Measurements from ENCODE around the gene CREB3L2. TPM values are rescaled to one million over a fixed set of nuclear protein-coding genes. Genes with fewer than 3 reads are reported as not detected.

Gene CREB3L2
- total and polyA plus RNA-seq, 4 donors, result 7.4 to 89.1 (median 44.0) TPM

GRCh38 chr7:137836541-137836940, 165.3 kb downstream of the CREB3L2 start:
- 43 to 93% methylated on average over 1 of the region's 1 CpG for WGBS, 2 donors
- Histone ChIP-seq H3K9ac (ENCODE audit: insufficient read depth in 1 of 2, low read length in 2 of 2) (no peak overlapping the region), H3K4me1 (ENCODE audit: control insufficient read depth in 5 of 5, insufficient read depth in 5 of 5, low read length in 5 of 5) (no peaks in the 10 kb centered on the region), H3K9me3 (ENCODE audit: control insufficient read depth in 4 of 4, insufficient read depth in 3 of 4, low read length in 3 of 4) (peaks cover 0 to 10% (median 4%) of the 10 kb centered on the region in 4 donors), H3K4me3 (no peak overlapping the region), H3K27ac (ENCODE audit: low read depth in 1 of 2, low read length in 1 of 2) (no peak overlapping the region), H3K36me3 (ENCODE audit: control insufficient read depth in 4 of 4, insufficient read depth in 4 of 4, low read length in 4 of 4) (no peaks in the 10 kb centered on the region), H3K27me3 (ENCODE audit: control insufficient read depth in 3 of 3, insufficient read depth in 3 of 3, low read length in 2 of 3) (peaks cover 0 to 4% (median 0%) of the 10 kb centered on the region in 3 donors)
- TF ChIP-seq, protein P1, sequence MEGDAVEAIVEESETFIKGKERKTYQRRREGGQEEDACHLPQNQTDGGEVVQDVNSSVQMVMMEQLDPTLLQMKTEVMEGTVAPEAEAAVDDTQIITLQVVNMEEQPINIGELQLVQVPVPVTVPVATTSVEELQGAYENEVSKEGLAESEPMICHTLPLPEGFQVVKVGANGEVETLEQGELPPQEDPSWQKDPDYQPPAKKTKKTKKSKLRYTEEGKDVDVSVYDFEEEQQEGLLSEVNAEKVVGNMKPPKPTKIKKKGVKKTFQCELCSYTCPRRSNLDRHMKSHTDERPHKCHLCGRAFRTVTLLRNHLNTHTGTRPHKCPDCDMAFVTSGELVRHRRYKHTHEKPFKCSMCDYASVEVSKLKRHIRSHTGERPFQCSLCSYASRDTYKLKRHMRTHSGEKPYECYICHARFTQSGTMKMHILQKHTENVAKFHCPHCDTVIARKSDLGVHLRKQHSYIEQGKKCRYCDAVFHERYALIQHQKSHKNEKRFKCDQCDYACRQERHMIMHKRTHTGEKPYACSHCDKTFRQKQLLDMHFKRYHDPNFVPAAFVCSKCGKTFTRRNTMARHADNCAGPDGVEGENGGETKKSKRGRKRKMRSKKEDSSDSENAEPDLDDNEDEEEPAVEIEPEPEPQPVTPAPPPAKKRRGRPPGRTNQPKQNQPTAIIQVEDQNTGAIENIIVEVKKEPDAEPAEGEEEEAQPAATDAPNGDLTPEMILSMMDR (IDR thresholded peaks at IDR 0.05; ENCODE audit: control extremely low read depth, extremely low read depth), result no peak
- ATAC-seq (ENCODE audit: insufficient read depth, low FRiP score) (no peak), DNase-seq (peak in 1 of 3 donors; percentile 56)

DNA sequence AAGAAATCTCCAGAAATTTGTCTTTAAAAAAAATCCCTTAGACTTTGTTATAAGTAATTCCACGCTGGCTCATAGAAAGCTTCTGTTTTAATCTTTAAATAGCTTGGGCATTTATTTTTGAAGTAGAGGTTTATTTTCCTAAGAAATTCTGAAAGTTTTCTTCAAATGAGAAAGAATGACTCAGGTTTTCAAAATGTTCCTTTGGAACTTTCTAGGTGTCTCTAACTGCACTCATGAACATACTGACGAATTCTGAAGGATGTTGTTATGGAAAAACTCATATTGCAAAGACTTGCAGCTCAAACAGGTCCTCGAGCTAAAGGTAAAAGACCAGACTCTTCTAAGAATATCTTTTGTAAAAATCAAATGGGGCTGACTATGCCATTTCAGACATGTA, 165.8 kb downstream of the CREB3L2 start:
- Histone ChIP-seq H3K27ac (ENCODE audit: low read depth in 1 of 2, low read length in 1 of 2) (no peak overlapping the region), H3K9me3 (ENCODE audit: control insufficient read depth in 4 of 4, insufficient read depth in 3 of 4, low read length in 3 of 4) (peaks cover 0 to 10% (median 4%) of the 10 kb centered on the region in 4 donors), H3K9ac (ENCODE audit: insufficient read depth in 1 of 2, low read length in 2 of 2) (no peak overlapping the region), H3K4me1 (ENCODE audit: control insufficient read depth in 5 of 5, insufficient read depth in 5 of 5, low read length in 5 of 5) (no peaks in the 10 kb centered on the region), H3K27me3 (ENCODE audit: control insufficient read depth in 3 of 3, insufficient read depth in 3 of 3, low read length in 2 of 3) (peaks cover 0 to 2% (median 0%) of the 10 kb centered on the region in 3 donors), H3K4me3 (no peak overlapping the region), H3K36me3 (ENCODE audit: control insufficient read depth in 4 of 4, insufficient read depth in 4 of 4, low read length in 4 of 4) (no peaks in the 10 kb centered on the region)
- TF ChIP-seq, protein P1 (IDR thresholded peaks at IDR 0.05; ENCODE audit: control extremely low read depth, extremely low read depth), result no peak
- no peak for DNase-seq
- ATAC-seq (ENCODE audit: insufficient read depth, low FRiP score), result no peak
- whole genome bisulfite sequencing, 2 donors, result 82 to 94% methylated on average over 3 of the region's 3 CpGs

DNA sequence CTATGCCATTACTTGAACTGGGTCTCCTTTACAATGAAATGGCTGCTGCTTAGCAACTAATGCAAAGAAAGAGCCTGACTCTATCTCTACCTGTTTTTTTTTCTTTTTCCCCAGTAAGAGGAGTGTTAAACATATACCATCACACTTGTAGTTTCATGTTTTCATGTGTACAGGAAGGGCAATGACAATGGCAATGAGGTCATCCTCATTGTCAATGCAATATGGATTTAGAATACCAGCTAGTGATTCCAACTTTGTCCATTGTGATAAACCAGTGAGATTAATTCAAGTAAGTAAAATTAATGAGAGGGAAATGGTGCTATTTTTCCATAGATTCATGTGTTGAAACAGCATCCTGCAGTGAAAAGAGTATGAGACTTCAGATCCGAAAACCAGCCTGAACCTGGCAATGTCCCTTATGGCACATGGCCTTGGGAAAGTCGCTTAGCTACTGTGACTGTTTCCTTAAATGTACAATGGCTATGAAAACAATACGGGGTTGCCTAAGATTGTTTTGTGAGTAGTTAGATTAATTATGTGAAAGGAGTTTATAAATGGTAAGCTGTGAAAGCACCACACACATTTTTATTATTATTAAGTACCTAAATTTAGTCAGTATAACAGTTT, 166.3 kb downstream of the CREB3L2 start:
- TF ChIP-seq, protein P1 (IDR thresholded peaks at IDR 0.05; ENCODE audit: control extremely low read depth, extremely low read depth), result no peak
- Histone ChIP-seq H3K9ac (ENCODE audit: insufficient read depth in 1 of 2, low read length in 2 of 2) (no peak overlapping the region), H3K9me3 (ENCODE audit: control insufficient read depth in 4 of 4, insufficient read depth in 3 of 4, low read length in 3 of 4) (peaks cover 0 to 10% (median 4%) of the 10 kb centered on the region in 4 donors), H3K27me3 (ENCODE audit: control insufficient read depth in 3 of 3, insufficient read depth in 3 of 3, low read length in 2 of 3) (no peaks in the 10 kb centered on the region), H3K4me3 (no peak overlapping the region), H3K36me3 (ENCODE audit: control insufficient read depth in 4 of 4, insufficient read depth in 4 of 4, low read length in 4 of 4) (no peaks in the 10 kb centered on the region), H3K27ac (ENCODE audit: low read depth in 1 of 2, low read length in 1 of 2) (no peak overlapping the region), H3K4me1 (ENCODE audit: control insufficient read depth in 5 of 5, insufficient read depth in 5 of 5, low read length in 5 of 5) (no peaks in the 10 kb centered on the region)
- DNase-seq, result no peak
- 70 to 72% methylated on average over 3 of the region's 3 CpGs for WGBS, 2 donors
- ATAC-seq (ENCODE audit: insufficient read depth, low FRiP score), result no peak
